GM20431 (cell line): ENCODE data around the gene PHIP.

Source experiments
- in situ Hi-C: fragments of 300-500 bp; cut with MseI, MboI; formaldehyde crosslinking; loops from one replicate; pipeline ENCODE4 v1.15.0; 2020; ENCODE audit warnings: low sequenced_read_pairs; ENCODE audit not compliant: unreplicated experiment

The PHIP gene

DNA sequence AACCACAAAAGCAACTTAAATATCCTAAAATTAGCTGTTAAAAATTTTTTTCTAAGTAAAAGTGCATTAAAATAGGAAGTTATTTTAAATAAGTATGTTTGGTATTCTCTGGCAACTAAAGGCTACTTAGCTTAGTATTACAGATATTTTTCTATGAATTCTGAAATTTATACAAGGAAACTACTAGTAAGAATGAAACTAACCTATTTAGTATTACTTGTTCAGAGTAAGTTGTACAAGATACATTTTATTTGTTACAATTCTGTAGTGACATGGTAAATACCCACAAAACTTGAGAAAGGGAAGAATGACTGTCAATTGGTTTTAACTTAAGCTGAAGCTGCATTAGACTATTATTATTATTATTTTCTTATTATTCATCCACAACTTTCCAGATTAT lies 6.5 kb downstream of the PHIP start:
- in situ Hi-C loops = no loop called here

DNA sequence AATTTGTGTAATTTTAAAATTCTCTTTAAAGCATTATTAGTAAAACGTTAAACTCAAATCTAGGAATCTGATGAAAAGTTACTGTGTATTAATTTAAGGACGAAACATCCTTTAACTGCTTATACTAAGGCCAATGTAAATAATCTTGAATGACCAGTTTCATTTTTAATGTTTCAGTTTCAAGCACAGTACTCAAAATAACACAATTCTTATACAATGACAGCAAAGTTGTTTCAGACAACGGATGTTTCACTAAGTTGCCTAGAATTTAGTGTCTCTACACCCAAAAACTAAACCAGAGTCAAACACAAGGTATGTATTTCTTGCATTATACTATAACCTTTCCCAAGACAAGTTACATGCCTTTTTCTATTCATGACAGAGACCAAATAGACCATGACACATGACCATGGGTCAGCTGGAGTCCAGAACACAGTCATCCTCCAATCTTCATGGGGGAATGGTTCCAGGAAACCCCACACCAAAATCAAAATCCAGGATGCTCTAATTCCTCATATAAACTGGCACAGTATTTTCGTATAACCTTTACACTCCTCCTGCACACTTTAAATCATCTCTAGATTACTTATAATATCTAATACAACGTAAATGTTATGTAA lies 7.7 kb downstream of the PHIP start:
- in situ Hi-C loops = no loop called here

DNA sequence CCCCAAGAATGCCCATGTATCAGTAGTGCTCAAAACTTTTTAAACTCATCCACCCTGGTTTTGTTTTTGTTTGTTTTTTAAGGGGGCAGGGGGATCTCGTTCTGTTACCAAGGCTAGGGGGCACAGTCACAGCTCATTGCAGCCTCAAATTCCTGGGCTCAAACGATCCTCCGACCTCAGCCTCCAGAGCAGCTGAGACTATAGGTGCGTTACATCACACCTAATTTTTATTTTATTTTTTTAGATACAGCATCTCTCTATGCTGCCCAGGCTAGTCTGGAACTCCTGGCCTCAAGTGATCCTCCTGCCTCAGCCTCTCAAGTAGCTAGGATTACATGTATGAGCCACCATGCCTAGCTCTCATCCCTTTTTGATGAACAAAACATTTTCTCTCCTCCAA lies 11.2 kb downstream of the PHIP start:
- in situ Hi-C loops = no loop called here

DNA sequence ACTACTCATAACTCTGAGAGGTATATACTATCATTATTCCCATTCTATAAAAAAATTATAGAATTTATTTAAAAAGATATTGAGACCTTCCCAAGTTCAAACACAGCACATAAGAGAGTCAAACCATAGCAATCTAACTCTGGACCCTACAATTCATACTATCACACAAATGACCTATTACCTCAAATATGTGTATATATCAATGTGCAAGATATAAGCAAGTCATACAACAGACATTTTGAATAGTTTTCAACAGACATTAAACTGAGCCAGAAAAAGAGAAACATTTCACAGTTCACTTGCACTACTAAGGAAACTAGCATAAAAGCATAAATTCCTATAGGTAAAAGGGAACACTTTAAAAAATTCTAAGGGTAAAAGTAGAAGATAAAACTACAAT lies 11.7 kb downstream of the PHIP start:
- in situ Hi-C loops = no loop called here

DNA sequence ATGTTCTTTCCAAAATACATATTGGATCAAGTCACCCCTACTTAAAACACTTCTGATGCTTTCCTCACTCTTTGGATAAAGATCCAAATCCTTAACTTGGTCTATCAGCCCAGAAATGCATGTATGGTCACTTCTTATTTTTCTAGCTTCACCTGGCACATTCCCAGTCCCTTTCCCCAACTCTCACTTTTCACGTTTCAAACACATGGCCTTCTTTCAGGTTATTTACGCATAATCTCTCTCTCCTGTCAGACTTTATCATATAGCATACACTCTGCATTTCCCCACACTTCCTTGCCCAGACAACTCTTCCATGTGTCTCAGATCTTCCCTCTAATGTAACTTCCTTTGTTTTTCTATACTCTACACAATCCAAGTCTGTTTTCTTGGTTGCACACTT lies 12.8 kb downstream of the PHIP start:
- in situ Hi-C loops = no loop called here

DNA sequence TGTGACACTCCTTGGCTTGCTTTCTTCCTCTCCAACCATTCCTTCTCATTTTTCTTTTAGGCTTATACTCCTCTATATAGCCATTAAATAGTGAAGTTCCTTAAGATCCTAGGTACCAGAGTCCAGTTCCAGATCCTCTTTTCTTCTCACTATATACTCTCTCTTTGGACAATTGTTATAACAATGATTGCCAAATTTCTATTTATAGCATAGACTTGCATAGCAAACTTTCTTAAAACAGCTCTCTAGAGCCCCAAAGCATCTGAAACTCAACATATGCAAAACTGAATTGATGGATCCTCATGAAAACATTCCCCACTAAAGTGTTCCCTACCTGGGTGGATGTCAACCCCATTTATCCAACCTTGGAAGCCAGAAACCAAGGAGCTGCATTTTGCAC lies 13.4 kb downstream of the PHIP start:
- in situ Hi-C loops = no loop called here

DNA sequence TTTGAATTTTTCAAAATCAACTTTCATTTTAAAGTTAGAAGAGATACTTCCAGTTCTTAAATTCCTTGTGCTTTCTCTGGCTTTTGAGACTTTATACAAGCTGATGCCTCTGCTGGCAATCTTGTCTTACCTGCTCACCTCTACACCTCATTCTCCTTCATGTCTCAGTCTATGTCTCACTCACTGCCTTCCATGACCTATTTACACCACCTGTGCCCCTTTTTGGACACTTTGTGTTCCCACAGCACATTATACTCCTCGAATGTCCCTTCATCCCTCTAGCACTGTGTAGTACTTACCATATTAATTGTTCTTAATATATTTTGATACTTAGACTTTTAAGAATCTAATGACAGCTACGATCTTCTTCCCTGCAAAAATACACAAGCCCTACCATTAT lies 15.3 kb downstream of the PHIP start:
- in situ Hi-C loops = no loop called here

DNA sequence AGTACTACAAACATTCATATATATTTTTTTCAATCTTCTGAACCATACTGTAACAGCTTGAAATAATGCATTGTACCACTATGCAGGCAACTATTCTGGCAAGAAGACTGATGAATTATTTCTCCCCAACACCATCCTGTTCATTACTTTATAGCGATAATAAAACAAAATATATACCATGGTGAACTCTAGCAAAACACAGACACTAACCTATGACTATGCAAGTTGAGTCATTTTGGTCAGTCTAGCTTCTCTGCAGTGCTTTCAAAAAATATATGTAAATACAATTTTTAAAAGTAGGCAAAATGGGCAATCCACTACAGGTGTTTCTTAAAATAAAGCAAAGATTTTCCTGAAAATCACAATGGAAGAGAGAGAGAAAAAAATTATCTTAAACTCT lies 20.3 kb downstream of the PHIP start:
- in situ Hi-C loops = no loop called here

DNA sequence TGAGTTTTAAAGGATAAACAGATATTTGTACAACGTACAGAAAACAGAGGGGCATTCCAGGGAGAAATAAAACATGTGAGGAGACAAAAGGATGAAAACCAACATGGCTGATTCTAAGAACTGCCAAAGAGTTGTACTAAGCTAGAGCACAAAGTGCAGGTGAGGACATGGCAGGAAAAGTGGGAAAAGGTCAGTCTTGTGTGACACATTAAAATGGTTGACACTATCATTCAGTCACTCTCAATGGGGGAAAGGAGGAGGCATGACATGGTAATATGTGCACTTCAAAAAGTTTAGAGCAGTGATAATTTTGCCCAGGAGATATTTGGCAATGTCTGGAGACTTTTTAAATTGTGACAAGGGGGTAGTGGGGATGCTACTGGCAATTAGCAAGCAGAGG lies 21.8 kb downstream of the PHIP start:
- in situ Hi-C loops = no loop called here

DNA sequence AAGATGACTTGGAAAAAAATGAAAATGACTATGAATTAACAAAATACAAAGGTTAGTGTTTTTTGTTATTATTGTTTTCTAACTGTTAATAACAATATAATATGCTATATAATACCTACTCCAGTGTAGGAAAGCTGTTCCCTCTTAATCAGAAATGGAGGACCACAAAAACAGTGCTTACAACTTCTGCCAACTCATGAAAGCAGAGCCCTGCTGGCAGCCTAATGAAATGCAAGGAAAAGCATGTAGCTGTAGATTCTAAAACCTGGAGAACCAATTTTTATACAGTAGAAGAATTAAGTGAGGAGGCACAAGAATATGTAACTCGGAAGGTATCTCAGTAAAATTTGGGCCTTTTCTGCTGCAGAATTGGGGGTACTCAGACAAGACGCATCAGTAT lies 29.4 kb downstream of the PHIP start:
- in situ Hi-C loops = no loop called here

DNA sequence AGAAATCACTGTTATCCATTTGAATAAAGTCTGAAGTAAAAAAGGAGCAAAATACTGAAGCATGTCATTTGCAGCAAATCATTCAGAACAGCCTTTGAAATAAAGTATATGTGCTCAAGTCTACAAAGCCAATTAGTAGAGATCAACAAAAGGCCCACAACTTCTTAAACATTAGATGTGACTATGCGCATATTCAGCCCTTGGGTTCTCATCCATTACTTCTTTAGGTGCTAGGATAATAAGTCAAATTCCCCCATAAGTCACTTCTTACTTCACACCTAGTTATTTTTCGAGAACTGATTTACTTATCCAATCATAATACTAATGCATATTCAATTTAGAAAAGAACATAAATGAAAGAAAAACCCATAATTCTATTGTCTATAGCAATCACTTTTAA lies 31.0 kb downstream of the PHIP start:
- in situ Hi-C loops = no loop called here

DNA sequence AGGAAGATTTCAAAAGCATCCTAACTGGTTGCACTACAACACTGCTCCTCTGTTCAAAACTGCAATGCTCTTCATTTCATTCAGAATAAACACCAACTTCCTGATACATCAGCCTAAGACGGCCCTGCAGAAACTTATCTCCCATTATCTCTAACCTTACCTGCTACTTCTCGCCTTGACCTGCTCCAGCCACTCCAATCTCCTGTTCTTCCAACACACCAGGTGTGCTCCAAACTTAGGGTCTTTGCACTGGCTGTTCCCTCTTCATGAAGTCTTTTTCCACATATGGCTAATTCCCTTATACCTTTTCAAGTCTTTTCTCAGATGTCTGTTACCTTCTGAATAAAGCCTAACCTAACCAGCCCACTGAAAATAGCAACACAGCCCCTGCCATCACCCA lies 32.1 kb downstream of the PHIP start:
- in situ Hi-C loops = no loop called here

DNA sequence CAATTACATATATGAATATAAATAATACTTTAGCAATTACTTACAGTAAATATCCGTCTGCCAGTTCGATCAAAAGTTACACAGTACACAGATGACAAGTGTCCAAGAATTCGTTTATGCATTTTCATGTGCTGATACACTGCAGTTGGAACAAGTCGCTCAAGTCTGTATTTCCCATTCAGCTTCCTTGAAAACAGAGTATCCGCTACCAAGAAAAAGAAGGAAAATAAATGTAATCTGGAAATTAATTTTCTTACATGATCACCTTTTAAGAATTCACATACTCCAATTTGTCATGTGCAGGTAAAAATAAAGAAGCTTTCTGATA lies 35.3 kb downstream of the PHIP start:
- in situ Hi-C loops = no loop called here

DNA sequence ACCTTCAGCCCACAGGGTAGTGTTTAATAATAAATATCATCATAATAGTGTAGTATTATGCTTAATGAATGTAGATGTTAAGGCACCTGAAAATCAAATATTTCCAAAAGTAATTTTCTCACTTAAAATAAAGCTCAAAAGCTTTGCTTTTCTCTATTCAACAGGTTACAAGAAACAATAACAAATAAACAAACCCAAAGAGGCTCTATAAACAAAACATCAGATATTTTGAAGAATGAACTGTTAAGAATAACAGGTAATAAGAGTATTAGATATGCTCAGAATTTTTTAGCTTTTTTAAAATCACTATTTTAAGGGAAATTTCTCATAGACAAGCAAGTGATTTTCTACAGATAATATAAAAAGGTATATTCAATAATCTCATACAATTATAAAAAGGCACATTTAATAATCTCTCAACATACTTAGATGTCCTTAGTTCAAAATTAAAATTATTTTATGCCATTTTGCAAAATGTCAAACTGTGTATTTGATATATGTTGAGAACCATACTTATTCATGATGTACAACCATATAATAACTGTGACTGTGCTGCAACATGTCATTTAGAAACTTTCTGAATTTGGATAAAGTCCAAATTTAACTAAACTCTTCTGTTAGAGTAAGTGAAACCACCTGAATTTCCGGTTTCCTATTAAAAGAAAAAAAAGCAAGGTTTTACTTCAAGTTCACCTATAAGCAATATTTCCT lies 35.8 kb downstream of the PHIP start:
- in situ Hi-C loops = no loop called here

DNA sequence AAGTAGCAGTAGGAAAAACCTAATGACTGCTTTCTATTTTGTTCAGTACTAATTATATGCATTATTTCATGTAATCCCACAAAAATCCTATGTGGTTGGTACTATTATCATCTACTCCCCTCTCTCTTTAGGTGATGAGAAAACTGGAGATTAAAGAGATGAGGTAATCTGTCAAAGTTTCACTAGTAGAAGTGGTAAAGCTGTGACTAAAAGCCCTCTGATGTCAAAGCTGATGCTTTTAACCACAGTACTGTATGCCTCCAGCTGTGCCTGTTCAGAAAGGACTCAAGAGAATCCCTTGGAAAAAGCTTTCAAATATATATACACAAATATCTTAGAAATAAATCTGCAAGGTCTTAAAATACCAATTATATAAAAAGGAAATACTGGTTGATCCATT lies 38.0 kb downstream of the PHIP start:
- in situ Hi-C loops = no loop called here

DNA sequence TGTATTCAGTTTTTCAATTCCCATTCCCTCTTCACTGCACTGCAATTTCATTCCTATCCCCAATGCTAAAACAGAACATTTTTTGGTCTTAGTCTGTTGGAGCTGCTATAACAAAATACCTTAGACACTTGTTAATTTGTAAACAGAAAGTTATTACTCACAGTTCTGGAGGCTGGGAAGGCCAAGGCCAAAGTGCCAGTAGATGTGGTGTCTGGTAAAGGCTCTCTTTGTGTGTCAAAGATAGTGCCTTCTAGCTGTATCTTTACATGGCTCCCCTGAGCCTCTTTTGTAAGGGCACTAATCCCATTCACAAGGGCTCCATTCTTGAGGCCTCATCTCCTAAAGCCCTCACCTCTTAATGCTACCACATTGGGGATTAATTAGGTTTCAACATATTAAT lies 40.0 kb downstream of the PHIP start:
- in situ Hi-C loops = no loop called here

DNA sequence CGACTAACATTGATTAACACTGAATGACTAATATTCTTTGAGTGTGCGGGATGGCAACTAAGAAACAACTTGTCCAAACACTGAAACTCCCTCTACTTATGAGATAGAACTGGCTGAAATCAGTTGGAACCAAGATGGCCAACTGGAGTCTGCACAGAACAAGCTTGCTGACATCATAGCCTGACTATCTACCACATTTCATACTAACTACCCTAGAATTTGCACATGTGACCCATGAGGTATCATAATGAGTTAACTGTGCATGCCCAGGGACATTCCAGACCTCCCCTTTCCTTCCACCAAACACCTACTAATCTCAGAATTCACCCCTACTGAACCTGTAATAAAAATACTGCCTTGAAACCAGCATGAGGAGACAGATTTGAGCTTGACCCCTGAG lies 43.2 kb downstream of the PHIP start:
- in situ Hi-C loops = no loop called here

DNA sequence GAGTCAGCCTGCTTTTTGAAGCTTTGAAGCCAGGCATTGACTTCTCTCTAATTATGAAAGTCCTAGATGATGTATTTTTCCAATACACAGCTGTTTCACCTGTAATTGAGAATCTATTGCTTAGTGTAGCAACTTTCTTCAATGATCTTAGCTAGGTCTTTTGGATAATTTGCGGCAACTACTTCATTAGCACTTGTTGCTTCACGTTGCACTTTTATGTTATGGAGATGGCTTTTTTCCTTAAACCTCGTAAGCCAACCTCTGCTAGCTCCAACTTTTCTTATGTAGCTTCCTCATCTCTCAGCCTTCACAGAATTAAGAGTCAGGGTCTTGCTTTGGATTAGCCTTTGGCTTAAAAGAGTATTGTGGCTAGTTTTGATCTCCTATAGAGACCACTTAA lies 44.8 kb downstream of the PHIP start:
- in situ Hi-C loops = no loop called here

DNA sequence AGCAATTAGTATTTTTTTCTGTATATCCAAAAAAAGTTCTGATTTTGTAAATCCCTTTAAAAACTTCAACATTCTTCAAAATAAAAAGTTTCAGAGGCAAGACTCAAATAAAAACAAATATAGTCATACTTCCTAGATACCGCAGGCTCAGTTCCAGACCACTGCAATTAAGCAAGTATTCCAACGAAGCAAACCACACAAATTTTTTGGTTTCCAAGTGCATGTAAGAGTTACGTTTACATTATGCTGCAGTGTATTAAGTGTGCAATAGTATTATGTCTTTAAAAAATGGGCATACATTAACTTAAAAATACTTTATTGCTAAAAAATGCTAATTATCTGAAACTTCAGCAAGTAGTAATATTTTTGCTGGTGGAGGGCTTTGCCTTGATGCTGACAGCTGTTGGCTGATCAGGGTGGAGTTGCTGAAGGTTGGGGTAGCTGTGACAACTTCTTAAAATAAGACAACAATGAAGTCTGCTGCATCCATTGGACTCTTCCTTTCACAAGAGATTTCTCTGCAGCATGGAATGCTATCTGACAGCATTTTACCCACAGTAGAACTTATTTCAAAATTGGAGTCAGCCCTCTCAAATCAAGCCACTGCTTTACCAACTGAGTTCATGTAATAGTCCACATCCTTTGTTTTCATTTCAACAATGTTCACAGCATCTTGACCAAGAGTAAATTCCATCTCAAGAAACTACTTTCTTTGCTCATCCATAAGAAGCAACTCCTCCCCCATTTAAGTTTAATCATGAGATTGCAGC lies 46.0 kb downstream of the PHIP start:
- in situ Hi-C loops = no loop called here

DNA sequence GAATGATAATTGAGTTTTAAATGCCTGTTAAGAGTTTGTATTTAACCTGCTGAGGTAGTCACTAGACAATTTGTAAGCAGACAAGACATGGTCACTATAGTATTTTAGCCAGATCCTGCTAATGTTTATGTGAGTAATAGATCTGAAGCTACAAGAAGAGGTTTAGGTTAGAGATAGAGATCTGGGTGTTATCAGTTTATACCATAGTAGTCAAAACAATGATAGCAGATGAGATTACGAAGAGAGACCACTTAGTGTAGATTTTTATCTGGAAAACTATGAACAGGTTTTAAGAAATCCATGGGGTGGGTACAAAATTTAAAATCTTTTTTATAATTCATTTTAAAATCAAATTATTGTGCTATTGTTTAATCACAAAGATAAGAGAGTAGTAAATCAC lies 47.5 kb downstream of the PHIP start:
- in situ Hi-C loops = no loop called here

DNA sequence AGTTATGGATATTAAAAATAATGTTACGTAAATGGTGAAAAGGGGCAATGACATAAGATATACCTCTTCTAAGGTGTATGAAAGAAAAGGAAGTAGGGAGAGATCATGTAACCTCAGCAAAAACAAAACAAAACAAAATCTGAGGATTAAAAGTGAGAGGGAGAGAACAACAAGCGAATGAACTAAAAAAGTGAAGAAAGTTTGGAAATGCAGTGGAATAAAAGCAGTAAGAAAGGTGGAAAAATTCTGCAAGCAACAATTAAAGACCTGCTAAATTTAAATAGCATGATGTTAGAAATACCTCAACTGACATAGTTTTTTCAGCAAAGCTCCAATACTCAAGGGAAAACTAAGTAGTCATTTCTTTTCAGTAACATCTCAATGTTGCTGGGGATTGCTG lies 48.0 kb downstream of the PHIP start:
- in situ Hi-C loops = no loop called here
